HEK293 (cell line): ENCODE measurements around the gene NR3C1.

Source experiments
- BCL11B ChIP-seq: fragments of 450-650 bp; formaldehyde crosslinking; IDR thresholded peaks from 2 replicates; pipeline ENCODE4 v1.5.1; 2016; ENCODE audit warnings: low read depth, missing biosample characterization, missing genetic modification characterization
- KLF7 ChIP-seq: fragments of 450-650 bp; formaldehyde crosslinking; IDR thresholded peaks from 2 replicates; pipeline ENCODE4 v1.5.1; 2016; ENCODE audit warnings: missing biosample characterization, missing genetic modification characterization, borderline replicate concordance
- KLF9 ChIP-seq: fragments of 450-650 bp; formaldehyde crosslinking; IDR thresholded peaks from 2 replicates; pipeline ENCODE4 v1.5.1; 2016; ENCODE audit warnings: missing biosample characterization, missing genetic modification characterization, low read depth
- MYNN ChIP-seq: fragments of 450-650 bp; formaldehyde crosslinking; IDR thresholded peaks from 2 replicates; pipeline ENCODE4 v1.5.1; 2016; ENCODE audit warnings: missing biosample characterization, missing genetic modification characterization, borderline replicate concordance
- SETDB1 ChIP-seq: IDR thresholded peaks from one replicate; pipeline ENCODE4 v1.6.1; 2017; ENCODE audit warnings: mild to moderate bottlenecking, low read length, moderate library complexity, mixed read lengths; ENCODE audit not compliant: insufficient read length
- ZIC2 ChIP-seq: fragments of 450-650 bp; formaldehyde crosslinking; IDR thresholded peaks from 2 replicates; pipeline ENCODE4 v1.5.1; 2016; ENCODE audit warnings: missing biosample characterization, missing genetic modification characterization
- ZNF140 ChIP-seq: fragments of 450-650 bp; formaldehyde crosslinking; IDR thresholded peaks from 2 replicates; pipeline ENCODE4 v1.5.1; 2016; ENCODE audit warnings: missing biosample characterization, missing genetic modification characterization
- ZNF169 ChIP-seq: fragments of 450-650 bp; formaldehyde crosslinking; IDR thresholded peaks from 2 replicates; pipeline ENCODE4 v1.5.1; 2016; ENCODE audit warnings: missing biosample characterization, missing genetic modification characterization
- ZNF211 ChIP-seq: fragments of 450-650 bp; formaldehyde crosslinking; IDR thresholded peaks from 2 replicates; pipeline ENCODE4 v1.5.1; 2016; ENCODE audit warnings: low read depth, missing biosample characterization, missing genetic modification characterization
- ZNF223 ChIP-seq: fragments of 450-650 bp; formaldehyde crosslinking; IDR thresholded peaks from 2 replicates; pipeline ENCODE4 v1.5.1; 2016; ENCODE audit warnings: missing biosample characterization, missing genetic modification characterization
- ZNF266 ChIP-seq: fragments of 450-650 bp; formaldehyde crosslinking; IDR thresholded peaks from 2 replicates; pipeline ENCODE4 v1.5.1; 2016; ENCODE audit warnings: missing biosample characterization, missing genetic modification characterization, low read depth
- ZNF311 ChIP-seq: fragments of 450-650 bp; formaldehyde crosslinking; IDR thresholded peaks from 2 replicates; pipeline ENCODE4 v1.5.1; 2017; ENCODE audit warnings: missing biosample characterization, missing genetic modification characterization, borderline replicate concordance
- ZNF341 ChIP-seq: fragments of 450-650 bp; formaldehyde crosslinking; IDR thresholded peaks from 2 replicates; pipeline ENCODE4; 2016; ENCODE audit warnings: low read depth, missing biosample characterization, missing genetic modification characterization
- ZNF354C ChIP-seq: fragments of 450-650 bp; formaldehyde crosslinking; IDR thresholded peaks from 2 replicates; pipeline ENCODE4 v1.5.1; 2016; ENCODE audit warnings: missing biosample characterization, missing genetic modification characterization, low read depth, borderline replicate concordance
- ZNF391 ChIP-seq: fragments of 450-650 bp; formaldehyde crosslinking; IDR thresholded peaks from 2 replicates; pipeline ENCODE4 v1.5.1; 2016; ENCODE audit warnings: low read depth, missing biosample characterization, missing genetic modification characterization, borderline replicate concordance
- ZNF416 ChIP-seq: fragments of 450-650 bp; formaldehyde crosslinking; IDR thresholded peaks from 2 replicates; pipeline ENCODE4 v1.5.1; 2016; ENCODE audit warnings: missing biosample characterization, missing genetic modification characterization
- ZNF48 ChIP-seq: fragments of 450-650 bp; formaldehyde crosslinking; IDR thresholded peaks from 2 replicates; pipeline ENCODE4 v1.5.1; 2016; ENCODE audit warnings: missing biosample characterization, missing genetic modification characterization
- ZNF561 ChIP-seq: fragments of 450-650 bp; IDR thresholded peaks from 2 replicates; pipeline ENCODE4 v1.5.1; 2018; ENCODE audit warnings: missing biosample characterization, missing genetic modification characterization, borderline replicate concordance
- ZNF600 ChIP-seq: fragments of 450-650 bp; formaldehyde crosslinking; IDR thresholded peaks from 2 replicates; pipeline ENCODE4 v1.5.1; 2016; ENCODE audit warnings: missing biosample characterization, missing genetic modification characterization
- ZNF629 ChIP-seq: fragments of 450-650 bp; formaldehyde crosslinking; IDR thresholded peaks from 2 replicates; pipeline ENCODE4 v1.5.1; 2017; ENCODE audit warnings: missing biosample characterization, missing genetic modification characterization
- ZNF660 ChIP-seq: fragments of 450-650 bp; IDR thresholded peaks from 2 replicates; pipeline ENCODE4 v1.5.1; 2018; ENCODE audit warnings: missing biosample characterization, mild to moderate bottlenecking, missing genetic modification characterization
- ZNF664 ChIP-seq: fragments of 450-650 bp; formaldehyde crosslinking; IDR thresholded peaks from 2 replicates; pipeline ENCODE4 v1.5.1; 2016; ENCODE audit warnings: missing biosample characterization, missing genetic modification characterization
- ZNF670 ChIP-seq: fragments of 450-650 bp; formaldehyde crosslinking; IDR thresholded peaks from 2 replicates; pipeline ENCODE4 v1.5.1; 2016; ENCODE audit warnings: missing biosample characterization, missing genetic modification characterization, low read depth
- ZNF707 ChIP-seq: fragments of 450-650 bp; formaldehyde crosslinking; IDR thresholded peaks from 2 replicates; pipeline ENCODE4 v1.5.1; 2016; ENCODE audit warnings: missing biosample characterization, missing genetic modification characterization
- ZNF837 ChIP-seq: fragments of 450-650 bp; formaldehyde crosslinking; IDR thresholded peaks from 2 replicates; pipeline ENCODE4 v1.5.1; 2016; ENCODE audit warnings: missing biosample characterization, missing genetic modification characterization
- TF ChIP-seq, protein P1 (sequence below): fragments of 450-650 bp; IDR thresholded peaks from 2 replicates; pipeline ENCODE4 v1.5.1; 2018; ENCODE audit warnings: missing biosample characterization, mild to moderate bottlenecking, missing genetic modification characterization
- TF ChIP-seq, protein P2 (sequence below): fragments of 450-650 bp; formaldehyde crosslinking; IDR thresholded peaks from 2 replicates; pipeline ENCODE4 v1.5.1; 2016; ENCODE audit warnings: missing biosample characterization, missing genetic modification characterization
- TF ChIP-seq, protein P3 (sequence below): fragments of 450-650 bp; formaldehyde crosslinking; IDR thresholded peaks from 2 replicates; pipeline ENCODE4 v1.5.1; 2016; ENCODE audit warnings: missing biosample characterization, missing genetic modification characterization, low read depth
- TF ChIP-seq, protein P4 (sequence below): fragments of 450-650 bp; formaldehyde crosslinking; IDR thresholded peaks from 2 replicates; pipeline ENCODE4 v1.5.1; 2017; ENCODE audit warnings: missing biosample characterization, missing genetic modification characterization
- TF ChIP-seq, protein P5 (sequence below): fragments of 450-650 bp; formaldehyde crosslinking; IDR thresholded peaks from 2 replicates; pipeline ENCODE4 v1.5.1; 2016; ENCODE audit warnings: missing biosample characterization, missing genetic modification characterization
- TF ChIP-seq, protein P6 (sequence below): fragments of 450-650 bp; IDR thresholded peaks from 2 replicates; pipeline ENCODE4 v1.5.1; 2018; ENCODE audit warnings: missing biosample characterization, missing genetic modification characterization

The NR3C1 gene

DNA sequence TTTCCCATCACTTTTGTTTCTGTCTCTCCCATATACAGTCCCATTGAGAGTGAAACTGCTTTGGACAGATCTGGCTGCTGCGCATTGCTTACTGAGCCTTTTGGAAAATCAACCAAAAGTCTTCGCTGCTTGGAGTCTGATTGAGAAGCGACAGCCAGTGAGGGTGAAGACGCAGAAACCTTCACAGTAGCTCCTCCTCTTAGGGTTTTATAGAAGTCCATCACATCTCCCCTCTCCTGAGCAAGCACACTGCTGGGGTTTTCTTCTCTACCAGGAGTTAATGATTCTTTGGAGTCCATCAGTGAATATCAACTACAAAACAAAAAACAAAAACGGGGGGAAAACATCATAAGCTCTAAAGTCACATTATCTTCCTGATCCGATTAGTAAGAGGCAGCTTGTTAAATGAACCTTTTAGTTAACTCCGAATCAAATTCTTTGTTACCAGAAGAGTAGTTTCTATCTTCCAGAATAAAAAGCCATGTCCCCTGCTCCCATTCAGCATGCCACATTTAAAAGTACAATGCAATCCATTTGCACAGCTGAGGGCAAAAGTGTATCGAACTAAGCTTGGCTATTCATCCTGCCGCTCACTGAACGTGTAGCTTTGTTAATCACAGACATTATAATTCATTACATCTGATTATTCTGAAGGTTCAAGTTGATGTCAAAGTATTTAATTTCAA lies 2.8 kb downstream of the NR3C1 start (continued):
- TF ChIP-seq, protein P1, sequence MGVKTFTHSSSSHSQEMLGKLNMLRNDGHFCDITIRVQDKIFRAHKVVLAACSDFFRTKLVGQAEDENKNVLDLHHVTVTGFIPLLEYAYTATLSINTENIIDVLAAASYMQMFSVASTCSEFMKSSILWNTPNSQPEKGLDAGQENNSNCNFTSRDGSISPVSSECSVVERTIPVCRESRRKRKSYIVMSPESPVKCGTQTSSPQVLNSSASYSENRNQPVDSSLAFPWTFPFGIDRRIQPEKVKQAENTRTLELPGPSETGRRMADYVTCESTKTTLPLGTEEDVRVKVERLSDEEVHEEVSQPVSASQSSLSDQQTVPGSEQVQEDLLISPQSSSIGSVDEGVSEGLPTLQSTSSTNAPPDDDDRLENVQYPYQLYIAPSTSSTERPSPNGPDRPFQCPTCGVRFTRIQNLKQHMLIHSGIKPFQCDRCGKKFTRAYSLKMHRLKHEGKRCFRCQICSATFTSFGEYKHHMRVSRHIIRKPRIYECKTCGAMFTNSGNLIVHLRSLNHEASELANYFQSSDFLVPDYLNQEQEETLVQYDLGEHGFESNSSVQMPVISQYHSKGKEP (tag by site-specific recombination): no peak
- no peak for TF ChIP-seq ZNF140 (tag by site-specific recombination)
- TF ChIP-seq ZIC2: no peak
- TF ChIP-seq ZNF707: no peak
- TF ChIP-seq BCL11B (tag by site-specific recombination): no peak
- no peak for TF ChIP-seq ZNF169
- no peak for TF ChIP-seq KLF9 (tag by site-specific recombination)
- TF ChIP-seq ZNF561: no peak
- no peak for TF ChIP-seq ZNF416 (tag by site-specific recombination)
- no peak for TF ChIP-seq ZNF670
- TF ChIP-seq ZNF391 (tag by site-specific recombination): no peak
- no peak for TF ChIP-seq ZNF354C (tag by site-specific recombination)
- TF ChIP-seq ZNF311 (tag by site-specific recombination): no peak
- TF ChIP-seq ZNF266: no peak
- TF ChIP-seq ZNF837 (tag by site-specific recombination): no peak
- TF ChIP-seq ZNF600 (tag by site-specific recombination): peak; percentile 94
- TF ChIP-seq ZNF664 (tag by site-specific recombination): no peak
- TF ChIP-seq, protein P2, sequence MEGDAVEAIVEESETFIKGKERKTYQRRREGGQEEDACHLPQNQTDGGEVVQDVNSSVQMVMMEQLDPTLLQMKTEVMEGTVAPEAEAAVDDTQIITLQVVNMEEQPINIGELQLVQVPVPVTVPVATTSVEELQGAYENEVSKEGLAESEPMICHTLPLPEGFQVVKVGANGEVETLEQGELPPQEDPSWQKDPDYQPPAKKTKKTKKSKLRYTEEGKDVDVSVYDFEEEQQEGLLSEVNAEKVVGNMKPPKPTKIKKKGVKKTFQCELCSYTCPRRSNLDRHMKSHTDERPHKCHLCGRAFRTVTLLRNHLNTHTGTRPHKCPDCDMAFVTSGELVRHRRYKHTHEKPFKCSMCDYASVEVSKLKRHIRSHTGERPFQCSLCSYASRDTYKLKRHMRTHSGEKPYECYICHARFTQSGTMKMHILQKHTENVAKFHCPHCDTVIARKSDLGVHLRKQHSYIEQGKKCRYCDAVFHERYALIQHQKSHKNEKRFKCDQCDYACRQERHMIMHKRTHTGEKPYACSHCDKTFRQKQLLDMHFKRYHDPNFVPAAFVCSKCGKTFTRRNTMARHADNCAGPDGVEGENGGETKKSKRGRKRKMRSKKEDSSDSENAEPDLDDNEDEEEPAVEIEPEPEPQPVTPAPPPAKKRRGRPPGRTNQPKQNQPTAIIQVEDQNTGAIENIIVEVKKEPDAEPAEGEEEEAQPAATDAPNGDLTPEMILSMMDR (tag by site-specific recombination): no peak
- no peak for TF ChIP-seq ZNF211
- TF ChIP-seq, protein P3, sequence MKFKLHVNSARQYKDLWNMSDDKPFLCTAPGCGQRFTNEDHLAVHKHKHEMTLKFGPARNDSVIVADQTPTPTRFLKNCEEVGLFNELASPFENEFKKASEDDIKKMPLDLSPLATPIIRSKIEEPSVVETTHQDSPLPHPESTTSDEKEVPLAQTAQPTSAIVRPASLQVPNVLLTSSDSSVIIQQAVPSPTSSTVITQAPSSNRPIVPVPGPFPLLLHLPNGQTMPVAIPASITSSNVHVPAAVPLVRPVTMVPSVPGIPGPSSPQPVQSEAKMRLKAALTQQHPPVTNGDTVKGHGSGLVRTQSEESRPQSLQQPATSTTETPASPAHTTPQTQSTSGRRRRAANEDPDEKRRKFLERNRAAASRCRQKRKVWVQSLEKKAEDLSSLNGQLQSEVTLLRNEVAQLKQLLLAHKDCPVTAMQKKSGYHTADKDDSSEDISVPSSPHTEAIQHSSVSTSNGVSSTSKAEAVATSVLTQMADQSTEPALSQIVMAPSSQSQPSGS (tag by site-specific recombination): no peak
- no peak for TF ChIP-seq ZNF48 (tag by site-specific recombination)
- no peak for TF ChIP-seq MYNN (tag by site-specific recombination)
- no peak for TF ChIP-seq ZNF629 (tag by site-specific recombination)
- TF ChIP-seq, protein P4, sequence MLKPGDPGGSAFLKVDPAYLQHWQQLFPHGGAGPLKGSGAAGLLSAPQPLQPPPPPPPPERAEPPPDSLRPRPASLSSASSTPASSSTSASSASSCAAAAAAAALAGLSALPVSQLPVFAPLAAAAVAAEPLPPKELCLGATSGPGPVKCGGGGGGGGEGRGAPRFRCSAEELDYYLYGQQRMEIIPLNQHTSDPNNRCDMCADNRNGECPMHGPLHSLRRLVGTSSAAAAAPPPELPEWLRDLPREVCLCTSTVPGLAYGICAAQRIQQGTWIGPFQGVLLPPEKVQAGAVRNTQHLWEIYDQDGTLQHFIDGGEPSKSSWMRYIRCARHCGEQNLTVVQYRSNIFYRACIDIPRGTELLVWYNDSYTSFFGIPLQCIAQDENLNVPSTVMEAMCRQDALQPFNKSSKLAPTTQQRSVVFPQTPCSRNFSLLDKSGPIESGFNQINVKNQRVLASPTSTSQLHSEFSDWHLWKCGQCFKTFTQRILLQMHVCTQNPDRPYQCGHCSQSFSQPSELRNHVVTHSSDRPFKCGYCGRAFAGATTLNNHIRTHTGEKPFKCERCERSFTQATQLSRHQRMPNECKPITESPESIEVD: 0 out of 2 replicates have a peak, but pooled peaks have one; percentile 6
- no peak for TF ChIP-seq ZNF223
- TF ChIP-seq, protein P5, sequence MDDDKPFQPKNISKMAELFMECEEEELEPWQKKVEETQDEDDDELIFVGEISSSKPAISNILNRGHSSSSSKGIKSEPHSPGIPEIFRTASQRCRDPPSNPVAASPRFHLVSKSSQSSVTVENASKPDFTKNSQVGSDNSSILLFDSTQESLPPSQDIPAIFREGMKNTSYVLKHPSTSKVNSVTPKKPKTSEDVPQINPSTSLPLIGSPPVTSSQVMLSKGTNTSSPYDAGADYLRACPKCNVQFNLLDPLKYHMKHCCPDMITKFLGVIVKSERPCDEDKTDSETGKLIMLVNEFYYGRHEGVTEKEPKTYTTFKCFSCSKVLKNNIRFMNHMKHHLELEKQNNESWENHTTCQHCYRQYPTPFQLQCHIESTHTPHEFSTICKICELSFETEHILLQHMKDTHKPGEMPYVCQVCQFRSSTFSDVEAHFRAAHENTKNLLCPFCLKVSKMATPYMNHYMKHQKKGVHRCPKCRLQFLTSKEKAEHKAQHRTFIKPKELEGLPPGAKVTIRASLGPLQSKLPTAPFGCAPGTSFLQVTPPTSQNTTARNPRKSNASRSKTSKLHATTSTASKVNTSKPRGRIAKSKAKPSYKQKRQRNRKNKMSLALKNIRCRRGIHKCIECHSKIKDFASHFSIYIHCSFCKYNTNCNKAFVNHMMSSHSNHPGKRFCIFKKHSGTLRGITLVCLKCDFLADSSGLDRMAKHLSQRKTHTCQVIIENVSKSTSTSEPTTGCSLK (tag by site-specific recombination): no peak
- TF ChIP-seq ZNF341 (tag by site-specific recombination): no peak
- TF ChIP-seq, protein P6, sequence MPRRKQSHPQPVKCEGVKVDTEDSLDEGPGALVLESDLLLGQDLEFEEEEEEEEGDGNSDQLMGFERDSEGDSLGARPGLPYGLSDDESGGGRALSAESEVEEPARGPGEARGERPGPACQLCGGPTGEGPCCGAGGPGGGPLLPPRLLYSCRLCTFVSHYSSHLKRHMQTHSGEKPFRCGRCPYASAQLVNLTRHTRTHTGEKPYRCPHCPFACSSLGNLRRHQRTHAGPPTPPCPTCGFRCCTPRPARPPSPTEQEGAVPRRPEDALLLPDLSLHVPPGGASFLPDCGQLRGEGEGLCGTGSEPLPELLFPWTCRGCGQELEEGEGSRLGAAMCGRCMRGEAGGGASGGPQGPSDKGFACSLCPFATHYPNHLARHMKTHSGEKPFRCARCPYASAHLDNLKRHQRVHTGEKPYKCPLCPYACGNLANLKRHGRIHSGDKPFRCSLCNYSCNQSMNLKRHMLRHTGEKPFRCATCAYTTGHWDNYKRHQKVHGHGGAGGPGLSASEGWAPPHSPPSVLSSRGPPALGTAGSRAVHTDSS: no peak
- TF ChIP-seq KLF7 (tag by site-specific recombination): no peak
- peak; percentile 60; the same call in 1 of the 2 replicates for TF ChIP-seq ZNF660 (tag by site-specific recombination)
- TF ChIP-seq SETDB1: no peak
